SK-N-SH (cell line): ENCODE data around the gene MAP4K4. TPM values are rescaled to one million over a fixed set of nuclear protein-coding genes. Genes with fewer than 3 reads are reported as not detected.

Source experiments
- CTCF ChIA-PET: fragments of 300-600, 350-600 bp; formaldehyde crosslinking; extraction: SDS; loops from one replicate; lab custom pipeline; 2021; lab: Yijun Ruan, JAX
- POLR2A ChIA-PET: fragments of 350-600 bp; sonication (Branson Sonifier 250); formaldehyde crosslinking; extraction: SDS; loops from one replicate; lab custom pipeline; 2020; ENCODE audit warnings: antibody characterized with exemption, inconsistent platforms; lab: Yijun Ruan, JAX
- DNase-seq: peaks from one replicate; pipeline ENCODE4 v3.0.0; 2012
- H2AFZ ChIP-seq: fragments of 200-600 bp; sonication (generic); 2 replicates; pipeline ENCODE4 v1.8.1; 2016; ENCODE audit warnings: antibody characterized with exemption, mild to moderate bottlenecking, low read depth
- H3F3A ChIP-seq: fragments of 200-600 bp; sonication (generic); replicated peaks from 2 replicates; pipeline ENCODE3; 2016; ENCODE audit warnings: antibody characterized with exemption, mild to moderate bottlenecking; ENCODE audit not compliant: insufficient read depth
- H3K27ac ChIP-seq, 2 experiments: fragments of 200-500 bp in 1 of 2; fragments of 200-600 bp in 1 of 2; sonication (Bioruptor generic) in 1 of 2; sonication (generic), shearing (Covaris generic) in 1 of 2; 2 replicates each; pipeline versions ENCODE4 v1.5.1 to v1.6.1; 2014 to 2016; ENCODE audit warnings: low read depth in 2 of 2, inconsistent platforms in 1 of 2, low read length in 1 of 2, mild to moderate bottlenecking in 1 of 2, mixed read lengths in 1 of 2
- H3K27me3 ChIP-seq: fragments of 200-600 bp; sonication (generic), shearing (Covaris generic); 2 replicates; pipeline ENCODE4 v1.6.1; 2016; ENCODE audit warnings: mixed run types; ENCODE audit not compliant: insufficient read depth
- H3K36me3 ChIP-seq, 2 experiments: fragments of 200-500 bp in 1 of 2; fragments of 200-600 bp in 1 of 2; sonication (Bioruptor generic) in 1 of 2; sonication (generic) in 1 of 2; replicated peaks in 1 of 2; 2 replicates each; pipeline versions ENCODE3 to v1.5.1; 2014 to 2016; ENCODE audit warnings: low read length in 1 of 2, mild to moderate bottlenecking in 1 of 2; ENCODE audit not compliant: insufficient read depth in 2 of 2, control insufficient read depth in 1 of 2
- H3K4me1 ChIP-seq, 2 experiments: fragments of 200-500 bp in 1 of 2; fragments of 200-600 bp in 1 of 2; sonication (Bioruptor generic) in 1 of 2; sonication (generic), shearing (Covaris generic) in 1 of 2; 2 replicates each; pipeline versions ENCODE4 v1.5.1 to v1.6.1; 2014 to 2016; ENCODE audit warnings: low read depth in 1 of 2, low read length in 1 of 2, mixed run types in 1 of 2; ENCODE audit not compliant: insufficient read depth in 2 of 2, control insufficient read depth in 1 of 2
- H3K4me2 ChIP-seq: fragments of 200-600 bp; sonication (generic), shearing (Covaris generic); 2 replicates; pipeline ENCODE4 v1.6.1; 2017; ENCODE audit warnings: mixed run types
- H3K4me3 ChIP-seq, 2 experiments: fragments of 200-500 bp in 1 of 2; fragments of 200-600 bp in 1 of 2; sonication (Bioruptor generic) in 1 of 2; sonication (generic), shearing (Covaris generic) in 1 of 2; 2 replicates each; pipeline versions ENCODE4 v1.5.1 to v1.8.1; 2014 to 2016; ENCODE audit warnings: low read depth in 2 of 2, inconsistent platforms in 1 of 2, low read length in 1 of 2, mild to moderate bottlenecking in 1 of 2, mixed read lengths in 1 of 2, moderate library complexity in 1 of 2
- H3K79me2 ChIP-seq: fragments of 200-600 bp; sonication (generic); 2 replicates; pipeline ENCODE4 v1.8.1; 2017; ENCODE audit warnings: mild to moderate bottlenecking; ENCODE audit not compliant: insufficient read depth
- H3K9ac ChIP-seq: fragments of 200-600 bp; sonication (generic); 2 replicates; pipeline ENCODE4 v1.6.1; 2017; ENCODE audit warnings: mixed run types
- H3K9me2 ChIP-seq: fragments of 200-600 bp; sonication (generic); 2 replicates; pipeline ENCODE4 v1.6.1; 2017; ENCODE audit warnings: mixed run types
- H3K9me3 ChIP-seq: fragments of 200-600 bp; sonication (generic); 2 replicates; pipeline ENCODE4 v1.6.1; 2017; ENCODE audit warnings: mixed run types, mild to moderate bottlenecking, moderate library complexity
- H4K20me1 ChIP-seq: fragments of 200-600 bp; sonication (generic); 2 replicates; pipeline ENCODE4 v1.6.1; 2017; ENCODE audit warnings: mild to moderate bottlenecking, mixed run types; ENCODE audit not compliant: insufficient read depth
- CHD2 ChIP-seq: fragments of 150-350 bp; IDR thresholded peaks from 2 replicates; pipeline ENCODE4 v1.6.1; 2018; ENCODE audit warnings: low read length; ENCODE audit not compliant: partially characterized antibody
- CTCF ChIP-seq: fragments of 200-600 bp; sonication (generic); IDR thresholded peaks from 2 replicates; pipeline ENCODE4 v1.6.1; 2017; ENCODE audit warnings: antibody characterized with exemption, mild to moderate bottlenecking, moderate library complexity
- ELF1 ChIP-seq: IDR thresholded peaks from 2 replicates; pipeline ENCODE4 v1.4.0; 2012
- EP300 ChIP-seq, 2 experiments: IDR thresholded peaks; 2 replicates each; pipeline versions ENCODE4 v1.4.0 to v1.6.1; 2012; ENCODE audit warnings: borderline replicate concordance in 1 of 2, low read depth in 1 of 2, low read length in 1 of 2
- EZH2phosphoT487 ChIP-seq: fragments of 200-600 bp; sonication (generic); IDR thresholded peaks from 2 replicates; pipeline ENCODE4 v1.6.1; 2017; ENCODE audit warnings: low read depth, mixed run types, mild to moderate bottlenecking, antibody characterized with exemption, moderate library complexity, borderline replicate concordance
- FOXJ3 ChIP-seq: sonication (generic); formaldehyde crosslinking; IDR thresholded peaks from 2 replicates; pipeline ENCODE4 v1.5.1; 2020; ENCODE audit warnings: mild to moderate bottlenecking, missing genetic modification reagents
- GABPA ChIP-seq: IDR thresholded peaks from 2 replicates; pipeline ENCODE4 v1.4.0; 2012; ENCODE audit warnings: low read depth, mild to moderate bottlenecking
- GATA2 ChIP-seq: sonication (generic); formaldehyde crosslinking; IDR thresholded peaks from 2 replicates; pipeline ENCODE4 v1.5.0; 2020; ENCODE audit warnings: mild to moderate bottlenecking, missing genetic modification reagents
- IRF3 ChIP-seq: fragments of 150-350 bp; IDR thresholded peaks from 2 replicates; pipeline ENCODE4 v1.6.1; 2016; ENCODE audit warnings: mild to moderate bottlenecking, low read depth, low read length
- JUND ChIP-seq: IDR thresholded peaks from 2 replicates; pipeline ENCODE4 v1.4.0; 2012
- MAX ChIP-seq: IDR thresholded peaks from 2 replicates; pipeline ENCODE4 v1.4.0; 2012; ENCODE audit warnings: low read depth
- MEF2A ChIP-seq: IDR thresholded peaks from 2 replicates; pipeline ENCODE4 v1.4.0; 2012; ENCODE audit warnings: low read depth, borderline replicate concordance
- MXI1 ChIP-seq: IDR thresholded peaks from 2 replicates; pipeline ENCODE4 v1.6.1; 2012; ENCODE audit warnings: mild to moderate bottlenecking, low read depth, low read length, improper control_type of control experiment
- NFIC ChIP-seq: IDR thresholded peaks from 2 replicates; pipeline ENCODE4 v1.4.0; 2012; ENCODE audit warnings: borderline replicate concordance
- RAD21 ChIP-seq: IDR thresholded peaks from 2 replicates; pipeline ENCODE4 v1.6.1; 2012; ENCODE audit warnings: mild to moderate bottlenecking, low read length
- RCOR1 ChIP-seq: fragments of 150-350 bp; IDR thresholded peaks from 2 replicates; pipeline ENCODE4 v1.6.1; 2017; ENCODE audit warnings: antibody characterized with exemption, low read length
- RFX5 ChIP-seq: IDR thresholded peaks from 2 replicates; pipeline ENCODE4 v1.6.1; 2012; ENCODE audit warnings: mild to moderate bottlenecking, improper control_type of control experiment, low read length
- RXRA ChIP-seq: IDR thresholded peaks from 2 replicates; pipeline ENCODE4 v1.4.0; 2012; ENCODE audit warnings: low read depth, mild to moderate bottlenecking, borderline replicate concordance
- TEAD4 ChIP-seq: IDR thresholded peaks from 2 replicates; pipeline ENCODE4 v1.4.0; 2012; ENCODE audit warnings: mild to moderate bottlenecking, borderline replicate concordance; ENCODE audit not compliant: insufficient read depth
- ZBTB33 ChIP-seq: IDR thresholded peaks from 2 replicates; pipeline ENCODE4 v1.4.0; 2012; ENCODE audit warnings: low read depth, borderline replicate concordance
- WGBS: methylation state at CpG from one replicate; pipeline ENCODE4 v1.1.6; 2017; ENCODE audit warnings: low lambda C conversion rate; 5-methylcytosine and 5-hydroxymethylcytosine counted together
- polyA plus RNA-seq, 3 experiments: library from polyadenylated mRNA; depleted of rRNA; stranded (reverse); fragments of >200 nt; gene quantifications; 2 replicates each; pipeline ENCODE4 v1.2.3, GENCODE V29; 2012
- TF ChIP-seq, protein P1 (sequence below): fragments of 150-350 bp; IDR thresholded peaks from 2 replicates; pipeline ENCODE4 v1.6.1; 2017; ENCODE audit warnings: antibody characterized with exemption, low read length, low read depth, borderline replicate concordance

MAP4K4 gene
- polyA plus RNA-seq, 1 of the 3 experiments (the other 2 are of a cell fraction) = 72.9 TPM

DNA sequence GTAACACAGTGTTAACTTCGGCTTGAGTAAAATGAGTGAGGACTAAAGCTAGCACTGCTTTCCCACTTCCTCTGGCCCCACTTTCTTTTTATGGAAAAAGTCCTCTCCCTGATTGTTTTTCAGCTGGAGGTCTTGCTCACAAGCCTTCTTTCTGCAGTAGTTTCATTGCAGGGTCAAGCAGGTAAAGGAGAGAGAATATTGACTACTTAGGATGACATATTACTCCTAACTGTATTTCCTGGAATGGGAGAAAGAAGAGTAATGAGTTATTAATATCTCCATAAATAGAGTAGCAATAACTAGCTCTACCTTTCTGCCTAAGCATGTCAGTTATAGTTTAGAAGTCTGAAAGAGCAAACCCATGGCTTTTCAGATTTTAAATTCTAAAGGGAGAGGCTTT, 45.0 kb downstream of the MAP4K4 start:
- Histone ChIP-seq H3K79me2 (peaks cover 97% of the 10 kb centered on the region), H3K4me1 (peaks cover 10 to 42% of the 10 kb centered on the region in 2 experiments; a peak in 3 of 4 replicates), H2AFZ (no peak overlapping the region), H3K27ac (peak overlapping the region in 1 of 2 experiments; percentile 42; a peak in 2 of 4 replicates), H3K4me2 (peak overlapping the region; percentile 39; the same call in 1 of the 2 replicates), H3K36me3 (no peaks in the 10 kb centered on the region), H3K9me3 (no peaks in the 10 kb centered on the region), H3K4me3 (no peak overlapping the region), H4K20me1 (peaks cover 86% of the 10 kb centered on the region), H3K9me2 (no peaks in the 10 kb centered on the region), H3K9ac (no peak overlapping the region), H3K27me3 (no peaks in the 10 kb centered on the region), H3F3A (peaks cover 26% of the 10 kb centered on the region)
- WGBS = 83% methylated on average over 1 of the region's 1 CpG
- no peak for DNase-seq
- ChIA-PET POLR2A (no interaction called here), CTCF (no interaction called here)
- TF ChIP-seq RFX5 = no peak
- no peak for TF ChIP-seq RXRA
- no peak for TF ChIP-seq FOXJ3 (CRISPR knock-in tag)
- no peak for TF ChIP-seq MAX

- POLR2A ChIA-PET = no interaction called here
- Histone ChIP-seq H3K79me2 (peaks cover 97% of the 10 kb centered on the region), H3F3A (peaks cover 26% of the 10 kb centered on the region), H3K27ac (peak overlapping the region in 1 of 2 experiments; percentile 97; a peak in 1 of 4 replicates), H3K4me3 (no peak overlapping the region), H3K4me1 (peaks cover 10 to 44% of the 10 kb centered on the region in 2 experiments; a peak in 3 of 4 replicates), H3K27me3 (no peaks in the 10 kb centered on the region), H3K9ac (no peak overlapping the region), H2AFZ (no peak overlapping the region), H4K20me1 (peaks cover 86% of the 10 kb centered on the region), H3K9me3 (no peaks in the 10 kb centered on the region), H3K36me3 (no peaks in the 10 kb centered on the region), H3K4me2 (no peak overlapping the region), H3K9me2 (no peaks in the 10 kb centered on the region)
- no peak for DNase-seq
- TF ChIP-seq MXI1 = no peak
- no peak for TF ChIP-seq NFIC
- TF ChIP-seq RXRA = no peak
- TF ChIP-seq RAD21 = no peak
- TF ChIP-seq GATA2 (CRISPR knock-in tag) = no peak
- TF ChIP-seq, protein P1, sequence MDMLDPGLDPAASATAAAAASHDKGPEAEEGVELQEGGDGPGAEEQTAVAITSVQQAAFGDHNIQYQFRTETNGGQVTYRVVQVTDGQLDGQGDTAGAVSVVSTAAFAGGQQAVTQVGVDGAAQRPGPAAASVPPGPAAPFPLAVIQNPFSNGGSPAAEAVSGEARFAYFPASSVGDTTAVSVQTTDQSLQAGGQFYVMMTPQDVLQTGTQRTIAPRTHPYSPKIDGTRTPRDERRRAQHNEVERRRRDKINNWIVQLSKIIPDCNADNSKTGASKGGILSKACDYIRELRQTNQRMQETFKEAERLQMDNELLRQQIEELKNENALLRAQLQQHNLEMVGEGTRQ = no peak
- no peak for TF ChIP-seq RFX5
- TF ChIP-seq CHD2 = no peak
- no peak for TF ChIP-seq TEAD4
- TF ChIP-seq JUND = no peak
- TF ChIP-seq ELF1 = no peak
- TF ChIP-seq RCOR1 = no peak
- no peak for TF ChIP-seq CTCF
- no peak for TF ChIP-seq ZBTB33
- TF ChIP-seq FOXJ3 (CRISPR knock-in tag) = no peak
- TF ChIP-seq EZH2phosphoT487 = no peak
- no peak for TF ChIP-seq GABPA
- TF ChIP-seq IRF3 = no peak
- no peak for TF ChIP-seq EP300 (IDR thresholded peaks at IDR 0.05; ENCODE audit: borderline replicate concordance in 1 of 2, low read depth in 1 of 2, low read length in 1 of 2)
- TF ChIP-seq MEF2A = no peak
- WGBS = 87% methylated on average over 3 of the region's 3 CpGs
- CTCF ChIA-PET = interaction anchor here (0.6 kb wide), 1 partner anchor 9 kb away, joined by 3 read pairs; no protein-coding TSS in a partner anchor
Measured at GRCh38 chr2:101743288-101743687, 45.8 kb downstream of the MAP4K4 start.
